Measurements from ENCODE around the gene CAD. TPM values are rescaled to one million over a fixed set of nuclear protein-coding genes. Genes with fewer than 3 reads are reported as not detected.

CAD gene
- total RNA-seq, 3 donors from 2014 or later (not counting 1 experiment from before 2014, with no cell fraction given): 21.8 to 26.6 (median 24.0) TPM

DNA sequence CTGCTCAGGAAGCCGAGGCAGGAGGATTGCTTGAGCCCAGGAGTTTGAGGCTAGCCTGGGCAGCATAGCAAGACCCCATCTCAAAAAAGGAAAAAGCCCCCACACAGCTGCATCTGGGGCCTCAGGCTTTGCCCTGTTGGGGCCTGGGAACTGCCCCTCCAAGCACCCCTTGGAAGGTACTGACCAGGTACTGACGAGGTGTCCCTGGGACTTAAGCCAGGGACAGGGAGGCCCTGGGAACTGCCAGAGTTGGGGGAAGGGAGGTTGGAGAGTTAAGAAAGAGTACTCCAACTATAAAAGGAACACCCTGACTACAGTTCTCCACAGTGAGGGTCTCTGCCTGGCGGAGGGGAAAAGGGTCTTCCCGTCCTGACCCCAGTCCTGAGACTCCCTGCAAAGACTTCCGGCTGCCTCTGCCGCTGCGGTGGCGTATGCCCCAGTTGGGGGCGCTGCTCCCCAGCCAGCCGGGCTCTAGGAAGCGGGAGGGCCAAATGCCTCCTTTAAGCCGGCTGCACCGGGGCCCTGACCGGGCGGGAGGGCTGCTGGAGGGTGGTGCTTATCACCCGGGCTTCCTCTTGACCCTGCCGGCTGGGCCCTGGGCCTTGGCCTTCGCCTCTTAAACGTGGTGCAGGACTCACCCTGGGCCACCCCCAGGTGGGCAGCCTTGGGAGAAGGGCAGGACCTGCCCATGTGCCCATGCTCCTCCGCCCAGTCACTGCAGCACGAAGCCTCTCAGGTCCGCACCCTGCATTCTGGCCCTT, 32.9 kb downstream of the CAD start:
- Mint-ChIP-seq H3K4me3 (no peak overlapping the region), H3K4me1 (no peaks in the 10 kb centered on the region), H3K27me3 (ENCODE audit: low read depth in 2 of 2) (peaks cover 11 to 22% of the 10 kb centered on the region in 2 donors), H3K9me3 (no peaks in the 10 kb centered on the region), H3K36me3 (no peaks in the 10 kb centered on the region), H3K27ac (no peak overlapping the region)
- WGBS (ENCODE audit: insufficient coverage): 26% methylated on average over 22 of the region's 22 CpGs
- Histone ChIP-seq H3K27ac (ENCODE audit: low read length) (no peak overlapping the region), H3K9me3 (ENCODE audit: control insufficient read depth, insufficient read depth, low read length) (no peaks in the 10 kb centered on the region), H3K4me3 (ENCODE audit: low read length) (no peak overlapping the region), H3K4me1 (ENCODE audit: control insufficient read depth, insufficient read depth, low read length) (peaks cover 4% of the 10 kb centered on the region), H3K27me3 (ENCODE audit: control insufficient read depth, insufficient read depth, low read length) (peaks cover 2% of the 10 kb centered on the region), H3K36me3 (ENCODE audit: control insufficient read depth, insufficient read depth, low read length) (no peaks in the 10 kb centered on the region)
- DNase-seq (peak; percentile 32 to 67), ATAC-seq (peak in 2 of 3 donors; percentile 52 to 78)
- intact Hi-C loops (cut with micrococcal nuclease): no loop called here
- TF ChIP-seq, protein P1, sequence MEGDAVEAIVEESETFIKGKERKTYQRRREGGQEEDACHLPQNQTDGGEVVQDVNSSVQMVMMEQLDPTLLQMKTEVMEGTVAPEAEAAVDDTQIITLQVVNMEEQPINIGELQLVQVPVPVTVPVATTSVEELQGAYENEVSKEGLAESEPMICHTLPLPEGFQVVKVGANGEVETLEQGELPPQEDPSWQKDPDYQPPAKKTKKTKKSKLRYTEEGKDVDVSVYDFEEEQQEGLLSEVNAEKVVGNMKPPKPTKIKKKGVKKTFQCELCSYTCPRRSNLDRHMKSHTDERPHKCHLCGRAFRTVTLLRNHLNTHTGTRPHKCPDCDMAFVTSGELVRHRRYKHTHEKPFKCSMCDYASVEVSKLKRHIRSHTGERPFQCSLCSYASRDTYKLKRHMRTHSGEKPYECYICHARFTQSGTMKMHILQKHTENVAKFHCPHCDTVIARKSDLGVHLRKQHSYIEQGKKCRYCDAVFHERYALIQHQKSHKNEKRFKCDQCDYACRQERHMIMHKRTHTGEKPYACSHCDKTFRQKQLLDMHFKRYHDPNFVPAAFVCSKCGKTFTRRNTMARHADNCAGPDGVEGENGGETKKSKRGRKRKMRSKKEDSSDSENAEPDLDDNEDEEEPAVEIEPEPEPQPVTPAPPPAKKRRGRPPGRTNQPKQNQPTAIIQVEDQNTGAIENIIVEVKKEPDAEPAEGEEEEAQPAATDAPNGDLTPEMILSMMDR (IDR thresholded peaks at IDR 0.05): peak; percentile 20

- H3K4me1 ChIP-seq (ENCODE audit: control insufficient read depth, insufficient read depth, low read length): peaks cover 4% of the 10 kb centered on the region
- H3K4me3 Mint-ChIP-seq: no peak overlapping the region
- no peaks in the 10 kb centered on the region for H3K36me3 Mint-ChIP-seq
- H3K9me3 Mint-ChIP-seq: no peaks in the 10 kb centered on the region
- peaks cover 14 to 26% of the 10 kb centered on the region in 2 donors for H3K27me3 Mint-ChIP-seq (ENCODE audit: low read depth in 2 of 2)
- 72% methylated on average over 11 of the region's 13 CpGs for WGBS (ENCODE audit: insufficient coverage)
- intact Hi-C loops (cut with micrococcal nuclease): no loop called here
- H3K27ac Mint-ChIP-seq: no peak overlapping the region
- no peaks in the 10 kb centered on the region for H3K4me1 Mint-ChIP-seq
- peaks cover 2% of the 10 kb centered on the region for H3K27me3 ChIP-seq (ENCODE audit: control insufficient read depth, insufficient read depth, low read length)
- ATAC-seq (no peak), DNase-seq (no peak)
- H3K27ac ChIP-seq (ENCODE audit: low read length): no peak overlapping the region
- H3K9me3 ChIP-seq (ENCODE audit: control insufficient read depth, insufficient read depth, low read length): no peaks in the 10 kb centered on the region
- TF ChIP-seq, protein P1 (IDR thresholded peaks at IDR 0.05): no peak
- H3K4me3 ChIP-seq (ENCODE audit: low read length): no peak overlapping the region
- no peaks in the 10 kb centered on the region for H3K36me3 ChIP-seq (ENCODE audit: control insufficient read depth, insufficient read depth, low read length)
These were observed 33.6 kb downstream of the CAD start for GRCh38 chr2:27250652-27251379.

- ATAC-seq (no peak), DNase-seq (no peak)
- no peaks in the 10 kb centered on the region for H3K36me3 Mint-ChIP-seq
- peaks cover 2% of the 10 kb centered on the region for H3K27me3 ChIP-seq (ENCODE audit: control insufficient read depth, insufficient read depth, low read length)
- H3K36me3 ChIP-seq (ENCODE audit: control insufficient read depth, insufficient read depth, low read length): no peaks in the 10 kb centered on the region
- no peaks in the 10 kb centered on the region for H3K9me3 ChIP-seq (ENCODE audit: control insufficient read depth, insufficient read depth, low read length)
- WGBS (ENCODE audit: insufficient coverage): 85% methylated on average over 13 of the region's 13 CpGs
- H3K4me1 ChIP-seq (ENCODE audit: control insufficient read depth, insufficient read depth, low read length): peaks cover 4% of the 10 kb centered on the region
- no peak overlapping the region for H3K4me3 Mint-ChIP-seq
- H3K27ac ChIP-seq (ENCODE audit: low read length): no peak overlapping the region
- intact Hi-C loops (cut with micrococcal nuclease): no loop called here
- H3K9me3 Mint-ChIP-seq: no peaks in the 10 kb centered on the region
- H3K27ac Mint-ChIP-seq: no peak overlapping the region
- H3K4me1 Mint-ChIP-seq: no peaks in the 10 kb centered on the region
- H3K4me3 ChIP-seq (ENCODE audit: low read length): no peak overlapping the region
- peaks cover 14 to 34% of the 10 kb centered on the region in 2 donors for H3K27me3 Mint-ChIP-seq (ENCODE audit: low read depth in 2 of 2)
- TF ChIP-seq, protein P1 (IDR thresholded peaks at IDR 0.05): no peak
These were observed 34.6 kb downstream of the CAD start for GRCh38 chr2:27251766-27252165.

All from natural killer cell (primary cell).